Superior temporal gyrus (tissue), 1 donor: ENCODE data around the gene GCFC2.
"Not testable (repeated sequence)": the region's sequence is repeated elsewhere in the genome, so short reads cannot be mapped to it uniquely, and the experiment has no call there.

ENCODE experiments used
- DNase-seq: peaks from one replicate; pipeline ENCODE4 v3.0.0-alpha.2; 2016; ENCODE audit errors: extremely low spot score

The GCFC2 gene

DNA sequence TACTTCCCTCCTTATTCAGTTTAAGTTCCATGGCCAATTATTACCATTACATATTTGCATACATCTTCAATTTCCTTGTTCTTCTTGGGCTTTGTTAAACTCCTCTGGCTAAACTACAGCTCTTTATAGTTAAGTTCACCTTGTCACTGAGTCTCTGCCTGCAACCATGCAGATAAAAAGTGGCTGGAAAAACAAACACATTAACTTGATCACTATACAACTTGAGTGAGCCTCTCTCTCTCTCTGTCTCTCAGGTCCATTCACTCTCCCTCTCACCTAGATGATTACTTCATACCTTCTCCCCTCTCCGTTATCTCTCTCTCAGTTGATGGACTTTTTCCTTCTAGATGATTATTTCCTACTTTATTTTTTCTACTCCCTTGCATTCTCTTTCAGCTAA lies 30.3 kb downstream of the GCFC2 start:
- no peak for DNase-seq

GRCh38 chr2:75679556-75679955 lies 31.2 kb downstream of the GCFC2 start:
- DNase-seq, result no peak

GRCh38 chr2:75676464-75676863 lies 34.3 kb downstream of the GCFC2 start:
- no peak for DNase-seq

DNA sequence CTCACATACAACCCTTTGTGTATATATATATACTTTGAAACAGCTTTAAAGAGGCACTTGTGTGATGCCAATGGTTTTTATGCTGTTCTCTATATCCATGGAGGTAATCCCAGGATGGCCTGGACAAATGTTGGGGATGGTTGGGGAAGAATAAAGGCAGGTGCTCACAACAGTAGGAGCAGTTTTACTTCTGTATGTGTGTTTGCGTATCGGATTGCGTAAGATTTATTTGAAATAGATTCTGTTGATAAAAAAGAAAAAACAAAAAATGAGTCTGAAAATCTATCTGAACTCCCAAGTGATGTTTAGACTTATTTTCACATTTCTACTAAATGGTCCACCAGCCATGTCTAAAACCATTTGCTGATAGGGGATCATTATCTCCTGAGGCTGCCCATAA lies 34.8 kb downstream of the GCFC2 start:
- no peak for DNase-seq

- DNase-seq, result not testable (repeated sequence)
Observed at GRCh38 chr2:75675423-75675822, 35.3 kb downstream of the GCFC2 start.

DNA sequence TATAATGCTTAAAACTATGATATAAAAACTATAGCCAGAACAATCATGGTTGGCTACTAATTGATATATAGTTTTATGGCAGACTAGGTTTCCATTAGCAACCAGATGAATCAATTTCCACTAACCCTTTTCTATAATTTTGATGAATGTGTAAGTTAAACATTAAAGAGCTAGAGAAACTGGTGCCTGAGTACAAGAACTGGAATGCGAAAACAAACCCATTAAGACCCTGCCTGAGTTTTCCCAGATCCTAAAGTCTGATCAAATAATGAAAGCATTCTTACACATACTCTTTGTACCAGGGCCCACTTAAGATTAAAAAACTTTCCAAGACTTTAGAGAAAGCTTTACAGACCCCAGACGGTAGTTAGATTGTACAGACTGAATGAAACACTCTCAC lies 42.8 kb downstream of the GCFC2 start:
- no peak for DNase-seq

- no peak for DNase-seq
Observed at GRCh38 chr2:75666911-75667310, 43.8 kb downstream of the GCFC2 start.

DNA sequence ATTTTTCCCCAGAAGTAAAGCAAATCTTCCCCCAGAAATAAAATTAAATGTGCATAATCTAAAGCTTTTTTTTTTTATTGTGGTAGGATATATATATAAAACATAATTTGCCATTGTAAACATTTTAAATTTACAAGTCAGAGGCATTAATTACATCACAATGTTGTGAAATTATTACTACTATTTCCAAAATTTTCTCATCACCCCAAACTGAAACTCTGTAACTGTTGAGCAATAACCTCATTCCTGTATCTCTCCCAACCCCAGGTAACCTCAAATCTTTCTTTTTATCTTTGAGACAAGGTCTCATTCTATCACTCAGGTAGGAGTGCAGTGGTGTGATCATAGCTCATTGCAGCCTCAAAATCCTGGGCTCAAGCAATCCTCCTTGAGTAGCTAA lies 52.9 kb downstream of the GCFC2 start:
- DNase-seq, result no peak

DNA sequence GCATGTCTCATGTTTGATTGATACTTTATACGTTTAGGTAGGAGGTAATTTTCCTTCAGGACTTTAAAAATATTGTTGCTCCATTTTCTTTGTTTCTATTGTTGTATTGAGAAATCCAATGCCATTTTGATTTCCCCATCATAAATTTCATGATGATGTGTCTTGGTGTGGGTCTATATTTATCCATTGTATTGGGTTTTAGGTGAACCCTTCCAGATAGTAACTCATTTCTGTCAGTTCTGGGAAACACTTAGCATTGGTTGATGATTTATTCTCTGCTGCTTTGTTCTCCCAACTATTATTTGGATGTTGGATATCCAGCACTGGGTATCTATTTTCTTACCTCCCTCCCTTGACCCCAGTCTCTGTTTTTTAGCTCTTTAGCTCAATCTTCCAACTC lies 54.2 kb downstream of the GCFC2 start:
- no peak for DNase-seq

DNA sequence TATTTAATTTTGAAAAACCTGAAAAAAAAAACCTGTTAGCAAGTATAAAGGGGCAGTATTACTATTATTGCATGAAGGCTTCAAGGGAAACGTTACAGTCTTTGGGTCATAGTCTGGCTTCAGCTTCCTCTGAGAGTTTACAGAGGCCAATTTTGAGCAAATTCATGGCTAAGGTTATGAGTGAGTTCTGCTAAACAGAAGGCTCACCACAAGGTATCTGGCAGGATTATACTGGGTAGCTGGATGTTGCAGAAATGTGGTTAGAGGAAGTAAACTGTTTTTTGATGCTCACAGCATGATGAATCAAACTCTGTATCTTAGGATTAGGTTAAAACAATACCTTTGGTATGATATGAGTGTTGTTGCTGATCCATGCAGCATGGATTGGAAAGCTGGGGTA lies 54.9 kb downstream of the GCFC2 start:
- DNase-seq, result no peak

DNA sequence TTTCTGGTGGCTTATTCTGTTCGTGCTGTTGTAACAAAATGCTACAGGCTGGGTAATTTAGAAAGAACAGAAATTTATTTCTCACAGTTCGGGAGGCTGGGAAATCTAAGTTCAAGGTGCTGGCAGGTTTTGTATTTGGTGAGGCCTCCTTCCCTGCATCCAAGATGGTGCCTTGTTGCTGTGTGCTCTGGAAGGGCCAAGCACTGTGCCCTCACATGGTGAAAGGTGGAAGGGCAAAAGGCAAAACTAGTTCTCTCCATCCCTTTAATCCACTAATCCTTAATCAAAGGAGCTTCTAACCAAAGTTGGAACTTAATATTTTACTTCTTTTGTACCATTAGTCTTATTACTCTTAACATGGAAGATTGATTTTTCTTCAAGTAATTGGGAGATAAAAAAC lies 56.7 kb downstream of the GCFC2 start:
- no peak for DNase-seq

DNA sequence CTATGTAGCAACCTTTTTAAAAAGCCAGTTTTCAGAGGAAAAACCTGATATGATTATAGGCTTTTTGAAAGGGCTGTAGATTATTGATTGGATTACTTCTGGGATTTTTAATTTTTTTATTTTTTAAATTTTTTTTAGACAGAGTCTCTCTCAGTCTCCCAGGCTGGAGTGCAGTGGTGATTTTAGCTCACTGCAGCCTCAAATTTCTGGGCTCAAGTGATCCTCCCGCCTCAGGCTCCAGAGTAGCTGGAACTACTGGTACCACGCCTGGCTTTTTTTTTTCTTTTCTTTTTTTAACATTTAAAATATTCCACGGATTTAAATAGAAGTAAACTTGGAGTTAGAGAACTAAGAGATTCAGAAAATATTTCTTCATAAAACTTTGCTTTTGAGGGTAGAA lies 62.9 kb downstream of the GCFC2 start:
- DNase-seq, result no peak

- peak; percentile 98 for DNase-seq
Observed at GRCh38 chr2:75646583-75647425, 63.9 kb downstream of the GCFC2 start, which contains the start of gene MRPL19. Gene MRPL19, plus strand, starts transcription at chr2:75646783. Its CDS starts 25 bp downstream, at chr2:75646808.

GRCh38 chr2:75646090-75646582 lies 64.6 kb downstream of the GCFC2 start:
- DNase-seq, result no peak

- no peak for DNase-seq
Observed at GRCh38 chr2:75645643-75646042, 65.1 kb downstream of the GCFC2 start.

GRCh38 chr2:75643980-75644379 lies 66.7 kb downstream of the GCFC2 start:
- no peak for DNase-seq

GRCh38 chr2:75641587-75641986 lies 69.1 kb downstream of the GCFC2 start:
- no peak for DNase-seq

DNA sequence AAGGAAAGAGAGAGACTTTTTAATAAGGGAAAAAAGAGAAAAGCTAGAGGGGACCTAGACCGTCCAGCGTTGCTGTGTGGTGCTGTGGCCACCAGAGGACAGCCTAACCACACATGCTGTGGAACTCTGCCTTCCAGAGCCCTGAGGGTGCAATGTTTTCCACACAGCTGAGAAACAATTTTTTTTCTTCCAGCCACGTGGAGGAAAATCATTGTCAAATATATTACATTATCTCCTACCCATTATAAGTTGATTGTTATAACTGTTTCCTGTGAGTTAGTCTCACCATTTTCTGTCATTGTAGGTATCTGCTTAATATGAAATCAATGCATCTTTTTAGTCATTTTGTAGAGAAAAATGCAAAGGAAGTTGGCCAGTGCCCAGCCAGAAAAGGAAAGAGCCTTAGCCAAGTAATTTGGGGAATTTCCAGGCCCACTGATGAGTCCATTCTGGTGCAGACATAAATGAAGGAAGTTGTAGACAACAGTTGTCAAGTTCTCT lies 70.0 kb downstream of the GCFC2 start:
- peak; percentile 88 for DNase-seq

- DNase-seq, result no peak
Observed at GRCh38 chr2:75637568-75637967, 73.1 kb downstream of the GCFC2 start.

DNA sequence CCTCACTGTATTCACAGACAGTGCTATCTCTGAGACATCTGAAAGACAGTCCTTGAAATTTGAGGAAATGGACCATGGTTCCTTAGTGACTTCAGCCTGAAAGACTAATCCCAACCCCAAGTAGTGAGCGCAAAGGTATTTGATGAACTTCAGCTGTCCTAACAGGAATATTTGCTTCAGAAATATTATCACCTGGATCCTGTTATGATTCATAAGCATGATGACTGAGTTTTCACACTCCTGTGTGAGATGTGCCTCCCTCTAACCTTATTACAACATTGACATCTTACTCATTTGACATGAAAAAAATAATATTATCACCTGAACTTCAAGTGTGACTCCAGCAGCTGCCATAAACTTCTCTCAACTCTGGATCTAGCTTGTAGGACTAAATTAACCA lies 75.8 kb downstream of the GCFC2 start:
- DNase-seq, result no peak

DNA sequence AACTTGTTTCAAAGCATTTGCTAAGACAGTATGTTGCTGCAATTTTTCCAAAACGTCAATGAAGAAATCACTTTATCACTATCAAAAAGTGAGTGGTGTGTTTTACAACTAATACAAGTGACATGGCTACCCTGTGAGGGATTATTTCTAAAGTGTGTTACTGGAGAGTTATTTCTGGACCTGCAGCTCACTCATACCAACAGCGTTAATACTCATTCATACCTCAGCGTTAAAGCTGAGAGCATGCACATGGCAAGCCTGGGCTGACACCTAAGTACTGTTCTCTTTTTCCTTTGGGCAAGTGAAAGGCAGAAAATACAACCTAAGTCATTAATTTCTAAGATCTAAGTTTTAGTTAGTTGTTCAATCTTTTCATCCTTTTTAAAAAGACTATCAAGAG lies 77.1 kb downstream of the GCFC2 start:
- no peak for DNase-seq

DNA sequence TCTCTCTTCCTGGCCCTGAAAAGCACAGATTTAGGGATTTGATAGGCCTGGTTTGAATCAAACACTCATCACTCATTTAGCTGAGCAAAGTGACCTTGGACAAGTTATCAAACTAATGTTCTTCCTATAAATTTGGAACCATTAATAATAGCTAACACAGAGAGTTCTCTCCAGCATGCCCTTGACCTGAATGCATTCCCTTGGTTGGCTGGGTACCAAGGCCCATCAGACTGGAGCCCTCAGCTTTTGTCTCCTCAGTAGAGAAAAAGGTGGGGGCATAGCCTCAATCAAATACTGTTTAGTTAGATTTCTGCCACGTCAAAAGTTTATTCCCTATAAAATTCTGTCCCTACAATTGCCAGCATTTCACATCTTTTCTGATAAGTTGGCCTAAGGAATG lies 77.9 kb downstream of the GCFC2 start:
- no peak for DNase-seq

DNA sequence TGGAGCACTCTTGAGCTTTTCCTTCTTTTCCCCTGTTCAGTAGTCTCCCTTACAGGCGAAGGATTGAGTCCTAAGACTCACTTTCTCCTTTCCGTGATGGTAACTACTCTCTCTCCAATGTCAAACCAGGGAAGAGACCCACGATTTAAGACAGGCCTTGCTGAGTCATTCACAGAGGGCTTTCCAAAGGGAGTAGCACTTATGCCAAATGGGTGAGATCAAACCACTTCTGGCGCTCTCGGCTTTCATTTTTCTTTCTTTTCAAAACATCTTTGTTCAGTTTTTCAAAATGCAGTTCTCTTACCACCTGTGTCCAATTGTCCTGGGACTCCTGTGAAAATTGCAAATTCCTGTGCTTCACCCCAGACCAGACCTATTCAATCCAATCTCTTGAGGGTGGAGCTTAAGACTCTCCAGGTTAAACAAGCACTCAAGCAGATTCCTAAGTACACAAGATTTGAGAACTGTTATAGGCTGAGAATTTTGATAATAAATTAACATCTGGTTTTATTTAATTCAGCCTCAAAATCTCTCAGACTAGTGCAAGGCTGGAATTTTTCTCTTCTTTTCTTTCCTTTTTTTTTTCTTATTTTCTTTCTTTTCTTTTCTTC lies 78.5 kb downstream of the GCFC2 start:
- no peak for DNase-seq
